GM21423 (cell line): ENCODE results near the gene BIRC5.
"Not testable (repeated sequence)": the region's sequence is repeated elsewhere in the genome, so short reads cannot be mapped to it uniquely, and the experiment has no call there.

Experiments
- ATAC-seq: cut with Tn5 transposase; IDR thresholded peaks from one replicate; pipeline ENCODE4 v1.9.1; 2021; ENCODE audit warnings: mild to moderate bottlenecking, moderate library complexity; ENCODE audit not compliant: unreplicated experiment

The BIRC5 gene

GRCh38 chr17:78224231-78225087 lies 10.4 kb downstream of the BIRC5 start:
- ATAC-seq = no peak

GRCh38 chr17:78225088-78225865 lies 11.2 kb downstream of the BIRC5 start:
- ATAC-seq = no peak

GRCh38 chr17:78226055-78226758 lies 12.2 kb downstream of the BIRC5 start:
- ATAC-seq = no peak

GRCh38 chr17:78226759-78227454 lies 12.9 kb downstream of the BIRC5 start:
- no peak for ATAC-seq

GRCh38 chr17:78227455-78227916 lies 13.4 kb downstream of the BIRC5 start:
- no peak for ATAC-seq

GRCh38 chr17:78228176-78228575 lies 14.1 kb downstream of the BIRC5 start:
- no peak for ATAC-seq

GRCh38 chr17:78230252-78230962 lies 16.4 kb downstream of the BIRC5 start:
- no peak for ATAC-seq

GRCh38 chr17:78230996-78231935 lies 17.2 kb downstream of the BIRC5 start, which contains the start of gene TMEM235:
TSS of gene TMEM235 (plus strand) at chr17:78231631. CDS start at chr17:78232024, 393 bp downstream.
- no peak for ATAC-seq

- no peak for ATAC-seq
Observed at GRCh38 chr17:78231991-78232858, 18.2 kb downstream of the BIRC5 start.

GRCh38 chr17:78232859-78233173 lies 18.8 kb downstream of the BIRC5 start:
- ATAC-seq = no peak

GRCh38 chr17:78233678-78234077 lies 19.6 kb downstream of the BIRC5 start:
- ATAC-seq = no peak

- ATAC-seq = no peak
Observed at GRCh38 chr17:78234261-78234865, 20.3 kb downstream of the BIRC5 start.

GRCh38 chr17:78235022-78235421 lies 21.0 kb downstream of the BIRC5 start:
- ATAC-seq = not testable (repeated sequence)

- no peak for ATAC-seq
Observed at GRCh38 chr17:78235885-78236284, 21.8 kb downstream of the BIRC5 start.

GRCh38 chr17:78236362-78237127 lies 22.5 kb downstream of the BIRC5 start:
- no peak for ATAC-seq

- ATAC-seq = no peak
Observed at GRCh38 chr17:78237401-78238012, 23.5 kb downstream of the BIRC5 start.
